NOMO-1 (cell line): Measurements from ENCODE around the gene CCNL2.
A peak's percentile ranks its signal among the peaks of the same experiment; 100 is the strongest.
"Not testable (repeated sequence)": the region's sequence is repeated elsewhere in the genome, so short reads cannot be mapped to it uniquely, and the experiment has no call there.

Experiments used
- DNase-seq, 2 experiments: peaks; one replicate each; lab custom pipeline; 2025; ENCODE audit not compliant: unreplicated experiment in 2 of 2; lab: John Stamatoyannopoulos, UW

The CCNL2 gene

GRCh38 chr1:1377540-1378205, 21.5 kb downstream of the CCNL2 start:
- no peak for DNase-seq

- DNase-seq, result no peak
Observed at GRCh38 chr1:1376551-1377226, 22.4 kb downstream of the CCNL2 start.

GRCh38 chr1:1374929-1375662, 24.0 kb downstream of the CCNL2 start, which contains the start of gene AURKAIP1:
Gene AURKAIP1, minus strand, starts transcription at chr1:1375207. Its CDS starts 451 bp downstream, at chr1:1374756.
- DNase-seq, result peak; percentile 99

GRCh38 chr1:1374589-1374928, 24.6 kb downstream of the CCNL2 start:
- DNase-seq, result no peak

GRCh38 chr1:1373815-1374588, 25.1 kb downstream of the CCNL2 start:
- DNase-seq, result no peak

GRCh38 chr1:1373051-1373814, 25.9 kb downstream of the CCNL2 start:
- no peak for DNase-seq

- DNase-seq, result peak; percentile 59 to 69
Observed at GRCh38 chr1:1371746-1372711, 27.1 kb downstream of the CCNL2 start.

- peak; percentile 87 to 88 for DNase-seq
Observed at GRCh38 chr1:1371364-1371745, 27.8 kb downstream of the CCNL2 start.

- no peak for DNase-seq
Observed at GRCh38 chr1:1370771-1371300, 28.3 kb downstream of the CCNL2 start.

GRCh38 chr1:1370094-1370493, 29.0 kb downstream of the CCNL2 start:
- DNase-seq, result not testable (repeated sequence)

- no peak for DNase-seq
Observed at GRCh38 chr1:1367315-1367714, 31.8 kb downstream of the CCNL2 start.

GRCh38 chr1:1366699-1367066, 32.5 kb downstream of the CCNL2 start:
- DNase-seq, result no peak

- DNase-seq, result no peak
Observed at GRCh38 chr1:1365875-1366698, 33.0 kb downstream of the CCNL2 start.

GRCh38 chr1:1364266-1364665, 34.9 kb downstream of the CCNL2 start:
- no peak for DNase-seq

- no peak for DNase-seq
Observed at GRCh38 chr1:1361982-1362423, 37.1 kb downstream of the CCNL2 start.

- DNase-seq, result no peak
Observed at GRCh38 chr1:1361233-1361981, 37.7 kb downstream of the CCNL2 start.

- DNase-seq, result no peak
Observed at GRCh38 chr1:1360506-1361169, 38.5 kb downstream of the CCNL2 start.
